ACHN (cell line): ENCODE data around the gene CSRNP2.
"Not testable (repeated sequence)": the region's sequence is repeated elsewhere in the genome, so short reads cannot be mapped to it uniquely, and the experiment has no call there.

Source experiments
- DNase-seq: peaks from one replicate; pipeline ENCODE4 v3.0.0-alpha.2; 2015
- in situ Hi-C: cut with HindIII; loops from 2 replicates; pipeline ENCODE4 v1.10.0; 2017; ENCODE audit warnings: low sequenced_read_pairs, low pct_ligation_motif_present, low pct_unique_long_range_greater_than_20kb

Gene CSRNP2

GRCh38 chr12:51080136-51080535 lies 3.3 kb downstream of the CSRNP2 start:
- DNase-seq = no peak
- in situ Hi-C loops = no loop called here

- in situ Hi-C loops, DNase-seq: not testable (repeated sequence)
Measured at GRCh38 chr12:51078866-51079265, 4.5 kb downstream of the CSRNP2 start.

- DNase-seq, in situ Hi-C loops: not testable (repeated sequence)
Measured at GRCh38 chr12:51078346-51078745, 5.0 kb downstream of the CSRNP2 start.

GRCh38 chr12:51077930-51078329 lies 5.5 kb downstream of the CSRNP2 start:
- in situ Hi-C loops = no loop called here

GRCh38 chr12:51076236-51076930 lies 7.0 kb downstream of the CSRNP2 start:
- no peak for DNase-seq
- in situ Hi-C loops = no loop called here

More at GRCh38 chr12:51077930-51078329, 5.5 kb downstream of the CSRNP2 start:
- no peak for DNase-seq

- in situ Hi-C loops = no loop called here
- no peak for DNase-seq
Measured at GRCh38 chr12:51075390-51075789, 8.0 kb downstream of the CSRNP2 start.

- in situ Hi-C loops = no loop called here
- no peak for DNase-seq
Measured at GRCh38 chr12:51071663-51072062, 11.7 kb downstream of the CSRNP2 start.

GRCh38 chr12:51070004-51070403 lies 13.4 kb downstream of the CSRNP2 start:
- in situ Hi-C loops = no loop called here

GRCh38 chr12:51067771-51068170 lies 15.6 kb downstream of the CSRNP2 start:
- DNase-seq = no peak
- in situ Hi-C loops = no loop called here

More at GRCh38 chr12:51070004-51070403, 13.4 kb downstream of the CSRNP2 start:
- DNase-seq = no peak

GRCh38 chr12:51067229-51067628 lies 16.2 kb downstream of the CSRNP2 start:
- in situ Hi-C loops = no loop called here
- DNase-seq = no peak

GRCh38 chr12:51065530-51065929 lies 17.9 kb downstream of the CSRNP2 start:
- no peak for DNase-seq
- in situ Hi-C loops = no loop called here

- in situ Hi-C loops = no loop called here
- DNase-seq = no peak
Measured at GRCh38 chr12:51062631-51063397, 20.6 kb downstream of the CSRNP2 start.

GRCh38 chr12:51059086-51059485 lies 24.3 kb downstream of the CSRNP2 start:
- in situ Hi-C loops = no loop called here
- no peak for DNase-seq

- no peak for DNase-seq
- in situ Hi-C loops = no loop called here
Measured at GRCh38 chr12:51056242-51056641, 27.2 kb downstream of the CSRNP2 start.

- in situ Hi-C loops = no loop called here
Measured at GRCh38 chr12:51055060-51055459, 28.3 kb downstream of the CSRNP2 start.

GRCh38 chr12:51051787-51052186 lies 31.6 kb downstream of the CSRNP2 start:
- DNase-seq = no peak
- in situ Hi-C loops = no loop called here

More at GRCh38 chr12:51055060-51055459, 28.3 kb downstream of the CSRNP2 start:
- DNase-seq = no peak

GRCh38 chr12:51049525-51049924 lies 33.9 kb downstream of the CSRNP2 start:
- no peak for DNase-seq
- in situ Hi-C loops = no loop called here

- in situ Hi-C loops = no loop called here
Measured at GRCh38 chr12:51048661-51049251, 34.6 kb downstream of the CSRNP2 start.

More at GRCh38 chr12:51048661-51049251, 34.6 kb downstream of the CSRNP2 start:
- peak; percentile 46 for DNase-seq
